Esophagus (tissue), 2 donors: ENCODE data around the gene FAM131A. TPM values are rescaled to one million over a fixed set of nuclear protein-coding genes. Genes with fewer than 3 reads are reported as not detected.

Experiments
- H3K27ac ChIP-seq, 2 donors: one replicate each; pipeline ENCODE4 v1.5.1; 2013; ENCODE audit warnings: low read depth in 2 of 2, mild to moderate bottlenecking in 2 of 2, inconsistent platforms in 1 of 2, low read length in 1 of 2, moderate library complexity in 1 of 2
- H3K27me3 ChIP-seq, 2 donors: one replicate each; pipeline ENCODE4 v1.6.1; 2013; ENCODE audit warnings: low read length in 2 of 2, control low read depth in 1 of 2, mild to moderate bottlenecking in 1 of 2; ENCODE audit not compliant: insufficient read depth in 2 of 2, control insufficient read depth in 1 of 2
- H3K36me3 ChIP-seq, 2 donors: one replicate each; pipeline ENCODE4 v1.6.1; 2013; ENCODE audit warnings: low read length in 1 of 2; ENCODE audit not compliant: control insufficient read depth in 2 of 2, insufficient read depth in 2 of 2
- H3K4me1 ChIP-seq, 2 donors: one replicate each; pipeline ENCODE4 v1.6.1; 2013; ENCODE audit warnings: low read length in 1 of 2; ENCODE audit not compliant: control insufficient read depth in 2 of 2, insufficient read depth in 2 of 2
- H3K4me3 ChIP-seq, 2 donors: one replicate each; pipeline ENCODE4 v1.5.1; 2013; ENCODE audit warnings: low read length in 2 of 2, mild to moderate bottlenecking in 2 of 2, low read depth in 1 of 2, moderate library complexity in 1 of 2
- H3K9me3 ChIP-seq, 2 donors: one replicate each; pipeline ENCODE4 v1.6.1; 2013; ENCODE audit warnings: mild to moderate bottlenecking in 2 of 2, low read depth in 1 of 2, low read length in 1 of 2, moderate library complexity in 1 of 2; ENCODE audit not compliant: control insufficient read depth in 2 of 2, insufficient read depth in 1 of 2
- whole genome bisulfite sequencing, 2 donors: extraction: QIAGEN DNeasy Blood & Tissue Kit; methylation state at CpG; one replicate each; pipeline ENCODE4 v1.1.7; 2013; 5-methylcytosine and 5-hydroxymethylcytosine counted together
- polyA plus RNA-seq, 2 donors: library from polyadenylated mRNA; stranded (reverse); fragments of 200-250 nt; gene quantifications; one replicate each; pipeline ENCODE4 v1.2.3, GENCODE V29; 2013
- donor health status: healthy with polysubstance abuse.
- donor health status: Bipolar disorder and iron deficiency.

Gene FAM131A
- polyA plus RNA-seq, 2 donors: 7.7 to 9.5 TPM

DNA sequence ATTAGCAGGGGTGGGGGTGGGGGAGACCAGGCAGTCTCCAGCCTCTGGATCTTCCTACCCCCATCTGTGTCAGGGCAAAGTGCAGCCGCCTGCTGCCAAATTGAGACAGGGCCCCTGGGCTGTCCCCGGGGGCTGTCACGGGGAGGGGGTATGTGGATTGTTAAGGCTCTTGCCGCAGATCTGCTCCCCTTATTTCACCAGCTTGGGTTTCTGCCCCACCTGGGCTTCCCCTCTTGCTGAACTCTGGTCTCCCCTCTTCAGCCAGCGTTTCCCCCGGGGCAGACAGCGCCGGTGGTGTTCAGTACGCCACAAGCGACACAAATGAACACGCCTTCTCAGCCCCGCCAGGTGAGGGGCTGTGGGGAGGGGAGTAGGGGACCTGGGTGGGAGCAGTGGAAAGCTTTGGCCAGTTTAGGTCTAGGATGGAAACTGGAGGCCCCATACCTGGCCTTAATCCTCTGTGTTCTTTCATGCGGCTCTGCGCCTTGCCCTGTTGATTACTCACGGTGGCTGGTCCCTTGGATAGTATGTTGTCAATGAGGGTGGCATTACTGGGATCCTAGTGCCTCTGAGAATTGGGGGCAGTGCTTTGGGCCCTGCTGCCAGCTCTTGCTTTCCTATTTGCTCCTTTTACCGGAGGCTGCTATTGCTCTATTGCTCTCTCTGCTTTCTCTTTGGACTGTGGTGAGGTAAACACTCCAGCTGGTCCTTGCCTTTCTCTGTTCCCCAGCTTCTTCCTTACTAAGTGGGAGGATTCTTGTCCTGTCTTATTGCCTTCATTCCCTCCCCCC lies 21.3 kb upstream of the FAM131A start:
- 14 to 22% methylated on average over 16 of the region's 16 CpGs for WGBS, 2 donors
- H3K27me3 ChIP-seq: no peaks in the 10 kb centered on the region
- H3K4me1 ChIP-seq: peaks cover 0 to 28% of the 10 kb centered on the region in 2 donors
- peak overlapping the region; percentile 94 to 99 for H3K27ac ChIP-seq
- H3K36me3 ChIP-seq: peaks cover 4 to 26% of the 10 kb centered on the region in 2 donors
- H3K4me3 ChIP-seq: peak overlapping the region; percentile 84
- H3K9me3 ChIP-seq: no peaks in the 10 kb centered on the region

DNA sequence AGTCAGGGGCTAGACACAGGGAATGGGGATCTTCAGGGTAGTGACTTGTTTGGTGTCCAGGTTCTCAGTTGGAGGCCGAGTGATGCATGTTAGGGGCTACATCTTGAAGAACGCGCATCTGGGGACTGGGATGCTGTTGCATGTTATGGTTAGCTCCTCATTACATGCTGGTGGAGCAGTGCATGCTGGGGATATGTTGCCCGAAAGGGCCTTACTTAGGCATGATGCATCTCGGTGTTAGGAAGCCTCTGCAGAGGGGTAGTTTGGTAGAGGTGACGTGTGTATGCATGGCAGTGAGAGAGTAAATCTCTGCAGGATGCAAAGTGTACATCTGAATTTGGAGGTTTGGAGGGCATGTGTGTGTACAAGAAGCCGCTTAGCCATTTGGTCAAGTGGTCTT lies 20.6 kb upstream of the FAM131A start:
- Histone ChIP-seq H3K27ac (peak overlapping the region; percentile 94 to 99), H3K4me3 (peak overlapping the region; percentile 84)

DNA sequence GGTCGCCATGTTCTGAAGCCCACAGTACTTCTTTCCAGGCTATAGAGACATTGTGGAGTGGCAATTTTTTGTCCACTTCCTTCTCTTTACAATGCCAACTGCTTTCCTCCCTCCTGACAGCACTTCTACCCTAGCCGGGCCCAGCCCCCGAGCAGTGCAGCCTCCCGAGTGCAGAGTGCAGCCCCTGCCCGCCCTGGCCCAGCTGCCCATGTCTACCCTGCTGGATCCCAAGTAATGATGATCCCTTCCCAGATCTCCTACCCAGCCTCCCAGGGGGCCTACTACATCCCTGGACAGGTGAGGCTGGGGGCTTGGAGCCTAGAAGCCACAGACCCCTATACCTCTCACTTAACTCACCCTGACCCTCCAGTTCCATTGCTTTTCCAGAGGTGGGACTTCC lies 20.2 kb upstream of the FAM131A start:
- peak overlapping the region; percentile 84 for H3K4me3 ChIP-seq
- H3K27ac ChIP-seq: peak overlapping the region; percentile 68 to 99
- WGBS, 2 donors: 45 to 58% methylated on average over 5 of the region's 5 CpGs
- H3K4me1 ChIP-seq: peaks cover 0 to 28% of the 10 kb centered on the region in 2 donors
- no peaks in the 10 kb centered on the region for H3K9me3 ChIP-seq
- H3K36me3 ChIP-seq: peaks cover 7 to 36% of the 10 kb centered on the region in 2 donors
- H3K27me3 ChIP-seq: no peaks in the 10 kb centered on the region

More for the DNA sequence above, 20.6 kb upstream of the FAM131A start:
- H3K4me1 ChIP-seq: peaks cover 0 to 28% of the 10 kb centered on the region in 2 donors
- no peaks in the 10 kb centered on the region for H3K27me3 ChIP-seq
- H3K36me3 ChIP-seq: peaks cover 7 to 34% of the 10 kb centered on the region in 2 donors
- WGBS, 2 donors: 63 to 66% methylated on average over 7 of the region's 7 CpGs
- H3K9me3 ChIP-seq: no peaks in the 10 kb centered on the region

DNA sequence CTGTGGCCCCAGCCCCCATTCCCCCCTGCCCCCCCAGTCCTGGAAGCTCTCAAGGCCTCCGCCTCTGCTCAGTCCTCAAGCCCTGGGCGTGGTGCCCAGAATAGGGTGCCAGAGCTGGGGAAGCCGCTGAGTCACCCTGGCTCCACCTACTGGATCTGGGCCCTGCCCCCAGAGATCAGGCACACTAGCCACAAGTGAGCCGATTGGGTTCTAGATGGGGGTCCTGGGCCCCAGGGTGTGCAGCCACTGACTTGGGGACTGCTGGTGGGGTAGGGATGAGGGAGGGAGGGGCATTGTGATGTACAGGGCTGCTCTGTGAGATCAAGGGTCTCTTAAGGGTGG lies 17.3 kb upstream of the FAM131A start:
- Histone ChIP-seq H3K27ac (peak overlapping the region; percentile 98 to 99), H3K4me1 (peaks cover 0 to 28% of the 10 kb centered on the region in 2 donors), H3K4me3 (peak overlapping the region; percentile 49 to 54), H3K27me3 (no peaks in the 10 kb centered on the region), H3K9me3 (no peaks in the 10 kb centered on the region), H3K36me3 (peaks cover 25 to 61% of the 10 kb centered on the region in 2 donors)
- WGBS, 2 donors: 0 to 6% methylated on average over 4 of the region's 4 CpGs

DNA sequence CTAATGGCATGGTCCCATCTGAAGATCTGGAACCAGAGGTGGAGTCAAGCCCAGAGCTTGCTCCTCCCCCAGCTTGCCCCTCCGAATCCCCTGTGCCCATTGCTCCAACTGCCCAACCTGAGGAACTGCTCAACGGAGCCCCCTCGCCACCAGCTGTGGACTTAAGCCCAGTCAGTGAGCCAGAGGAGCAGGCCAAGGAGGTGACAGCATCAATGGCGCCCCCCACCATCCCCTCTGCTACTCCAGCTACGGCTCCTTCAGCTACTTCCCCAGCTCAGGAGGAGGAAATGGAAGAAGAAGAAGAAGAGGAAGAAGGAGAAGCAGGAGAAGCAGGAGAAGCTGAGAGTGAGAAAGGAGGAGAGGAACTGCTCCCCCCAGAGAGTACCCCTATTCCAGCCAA lies 15.7 kb upstream of the FAM131A start:
- Histone ChIP-seq H3K36me3 (peaks cover 31 to 70% of the 10 kb centered on the region in 2 donors), H3K27ac (peak overlapping the region in 1 of 2 donors; percentile 45), H3K4me1 (peaks cover 0 to 23% of the 10 kb centered on the region in 2 donors), H3K9me3 (no peaks in the 10 kb centered on the region), H3K27me3 (no peaks in the 10 kb centered on the region), H3K4me3 (no peak overlapping the region)
- 84 to 90% methylated on average over 5 of the region's 5 CpGs for WGBS, 2 donors

DNA sequence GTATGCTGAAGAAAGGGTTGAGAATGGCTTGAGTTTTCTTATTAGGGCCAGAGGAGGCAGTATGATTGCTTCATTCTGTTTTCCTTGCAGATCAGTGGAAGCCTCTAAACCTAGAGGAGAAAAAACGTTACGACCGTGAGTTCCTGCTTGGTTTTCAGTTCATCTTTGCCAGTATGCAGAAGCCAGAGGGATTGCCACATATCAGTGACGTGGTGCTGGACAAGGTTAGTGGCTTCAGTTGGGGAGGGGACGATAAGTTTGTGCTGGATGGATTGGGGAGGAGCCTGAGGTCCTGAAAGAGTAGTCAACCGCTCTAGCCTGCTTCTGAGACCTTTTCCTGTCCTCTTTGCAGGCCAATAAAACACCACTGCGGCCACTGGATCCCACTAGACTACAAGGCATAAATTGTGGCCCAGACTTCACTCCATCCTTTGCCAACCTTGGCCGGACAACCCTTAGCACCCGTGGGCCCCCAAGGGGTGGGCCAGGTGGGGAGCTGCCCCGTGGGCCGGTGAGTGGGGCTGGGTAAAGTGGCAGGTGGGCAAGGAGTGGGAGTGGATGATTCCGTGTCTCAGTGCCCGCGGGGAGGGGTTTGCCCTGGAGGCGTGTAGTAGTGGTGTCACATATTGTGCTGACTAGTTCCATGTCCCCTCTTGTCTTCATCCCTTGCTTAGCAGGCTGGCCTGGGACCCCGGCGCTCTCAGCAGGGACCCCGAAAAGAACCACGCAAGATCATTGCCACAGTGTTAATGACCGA lies 14.5 kb upstream of the FAM131A start:
- WGBS, 2 donors: 85 to 88% methylated on average over 20 of the region's 20 CpGs
- H3K4me1 ChIP-seq: peaks cover 0 to 13% of the 10 kb centered on the region in 2 donors
- peak overlapping the region in 1 of 2 donors; percentile 27 for H3K27ac ChIP-seq
- H3K9me3 ChIP-seq: no peaks in the 10 kb centered on the region
- no peaks in the 10 kb centered on the region for H3K27me3 ChIP-seq
- H3K4me3 ChIP-seq: no peak overlapping the region
- H3K36me3 ChIP-seq: peaks cover 39 to 73% of the 10 kb centered on the region in 2 donors

DNA sequence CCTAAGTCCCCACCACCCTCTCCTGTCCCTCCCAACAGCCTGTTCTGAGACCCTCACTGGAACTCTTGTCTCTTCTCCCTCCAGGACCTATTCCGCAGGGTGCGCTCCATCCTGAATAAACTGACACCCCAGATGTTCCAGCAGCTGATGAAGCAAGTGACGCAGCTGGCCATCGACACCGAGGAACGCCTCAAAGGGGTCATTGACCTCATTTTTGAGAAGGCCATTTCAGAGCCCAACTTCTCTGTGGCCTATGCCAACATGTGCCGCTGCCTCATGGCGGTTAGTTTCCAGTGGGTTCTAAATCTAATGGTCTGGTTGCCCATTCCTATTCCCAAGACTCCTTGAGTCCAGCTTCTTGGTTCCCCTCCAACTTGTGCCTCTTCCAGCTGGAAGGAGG lies 13.7 kb upstream of the FAM131A start:
- Histone ChIP-seq H3K9me3 (no peaks in the 10 kb centered on the region), H3K27ac (no peak overlapping the region), H3K4me1 (peaks cover 0 to 13% of the 10 kb centered on the region in 2 donors), H3K36me3 (peaks cover 45 to 80% of the 10 kb centered on the region in 2 donors), H3K27me3 (no peaks in the 10 kb centered on the region), H3K4me3 (no peak overlapping the region)
- WGBS, 2 donors: 87 to 93% methylated on average over 8 of the region's 8 CpGs

DNA sequence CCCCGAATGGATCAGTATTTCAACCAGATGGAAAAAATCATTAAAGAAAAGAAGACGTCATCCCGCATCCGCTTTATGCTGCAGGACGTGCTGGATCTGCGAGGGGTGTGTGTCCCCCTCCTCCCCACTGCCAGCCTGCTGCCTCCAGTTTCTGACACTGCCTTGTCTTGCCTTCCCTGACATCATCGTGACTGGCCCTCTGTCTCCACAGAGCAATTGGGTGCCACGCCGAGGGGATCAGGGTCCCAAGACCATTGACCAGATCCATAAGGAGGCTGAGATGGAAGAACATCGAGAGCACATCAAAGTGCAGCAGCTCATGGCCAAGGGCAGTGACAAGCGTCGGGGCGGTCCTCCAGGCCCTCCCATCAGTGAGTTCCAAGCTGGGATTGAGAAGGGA lies 12.1 kb upstream of the FAM131A start:
- peaks cover 46 to 79% of the 10 kb centered on the region in 2 donors for H3K36me3 ChIP-seq
- 88 to 89% methylated on average over 13 of the region's 13 CpGs for WGBS, 2 donors
- H3K9me3 ChIP-seq: no peaks in the 10 kb centered on the region

DNA sequence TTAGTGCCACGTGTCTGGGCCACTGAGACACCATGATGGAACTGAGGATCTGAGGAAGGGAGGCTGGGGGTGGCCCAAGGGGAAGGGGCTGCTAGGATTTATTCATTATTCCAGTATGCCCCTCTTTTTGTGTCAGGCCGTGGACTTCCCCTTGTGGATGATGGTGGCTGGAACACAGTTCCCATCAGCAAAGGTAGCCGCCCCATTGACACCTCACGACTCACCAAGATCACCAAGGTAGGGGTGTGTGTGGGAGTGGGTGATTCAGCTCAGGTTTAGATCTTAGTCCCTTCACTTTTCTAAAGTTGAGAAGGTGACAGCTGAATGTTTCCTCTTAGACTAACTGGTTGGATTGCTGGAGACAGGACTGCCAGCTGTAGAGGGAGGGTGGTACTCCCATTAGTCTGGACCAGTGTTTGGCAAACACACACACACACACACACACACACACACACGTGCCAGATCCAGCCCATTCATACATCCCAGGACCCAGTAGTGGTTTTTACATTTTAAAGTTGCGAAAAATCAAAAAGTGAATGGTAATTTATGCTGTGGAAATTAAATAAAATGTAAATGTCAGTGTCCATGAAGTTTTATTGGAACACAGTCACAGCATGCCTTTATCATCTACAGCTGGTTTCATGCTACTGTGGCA lies 11.6 kb upstream of the FAM131A start:
- H3K9me3 ChIP-seq: no peaks in the 10 kb centered on the region
- H3K4me1 ChIP-seq: peaks cover 0 to under 1% of the 10 kb centered on the region in 2 donors
- no peak overlapping the region for H3K4me3 ChIP-seq
- no peaks in the 10 kb centered on the region for H3K27me3 ChIP-seq
- WGBS, 2 donors: 67 to 70% methylated on average over 6 of the region's 6 CpGs
- no peak overlapping the region for H3K27ac ChIP-seq
- H3K36me3 ChIP-seq: peaks cover 46 to 74% of the 10 kb centered on the region in 2 donors

More for the DNA sequence above, 12.1 kb upstream of the FAM131A start:
- no peak overlapping the region for H3K4me3 ChIP-seq
- no peaks in the 10 kb centered on the region for H3K27me3 ChIP-seq
- H3K27ac ChIP-seq: no peak overlapping the region
- peaks cover 0 to 6% of the 10 kb centered on the region in 2 donors for H3K4me1 ChIP-seq
